Adipose tissue (tissue), 3 donors: Measurements from ENCODE around the gene CXCL12. TPM values are rescaled to one million over a fixed set of nuclear protein-coding genes. Genes with fewer than 3 reads are reported as not detected.

ENCODE experiments used
- H3K27ac ChIP-seq: one replicate; pipeline ENCODE4 v1.5.1; 2013; ENCODE audit warnings: low read depth, low read length
- WGBS, 3 donors: extraction: QIAGEN DNeasy Blood & Tissue Kit; methylation state at CpG; one replicate each; pipeline ENCODE4 v1.1.7; 2013; 5-methylcytosine and 5-hydroxymethylcytosine counted together
- polyA plus RNA-seq, 3 donors: library from polyadenylated mRNA; stranded (reverse); fragments of 200-250 nt; gene quantifications; one replicate each; pipeline ENCODE4 v1.2.3, GENCODE V29; 2013
- donor health status: healthy with polysubstance abuse.
- donor health status: Bipolar disorder and iron deficiency.
- donor health status: healthy.

Gene CXCL12
- polyA plus RNA-seq, 3 donors, result 33.2 to 306 (median 208) TPM

DNA sequence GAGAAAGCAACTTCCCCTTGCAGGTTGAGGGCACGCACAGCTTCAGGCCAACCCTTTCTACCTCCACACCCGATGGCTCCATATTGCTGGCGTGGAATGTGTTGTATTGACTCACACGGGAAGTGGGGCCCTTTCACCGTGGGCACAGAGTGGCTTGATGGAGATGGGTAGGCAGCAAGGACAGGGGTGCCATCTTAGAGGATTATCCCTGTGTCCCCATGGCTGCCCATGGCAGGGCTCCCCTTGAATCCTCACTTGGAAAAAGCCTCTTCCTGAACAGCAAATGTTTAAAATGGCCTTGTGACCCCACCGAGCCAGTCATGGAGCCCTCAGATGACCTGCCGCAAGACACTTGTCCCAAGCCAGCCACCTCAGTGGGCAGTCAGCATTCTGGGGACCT lies 31.2 kb downstream of the CXCL12 start:
- H3K27ac ChIP-seq, result no peak overlapping the region
- 88 to 94% (median 93%) methylated on average over 7 of the region's 7 CpGs for WGBS, 3 donors

DNA sequence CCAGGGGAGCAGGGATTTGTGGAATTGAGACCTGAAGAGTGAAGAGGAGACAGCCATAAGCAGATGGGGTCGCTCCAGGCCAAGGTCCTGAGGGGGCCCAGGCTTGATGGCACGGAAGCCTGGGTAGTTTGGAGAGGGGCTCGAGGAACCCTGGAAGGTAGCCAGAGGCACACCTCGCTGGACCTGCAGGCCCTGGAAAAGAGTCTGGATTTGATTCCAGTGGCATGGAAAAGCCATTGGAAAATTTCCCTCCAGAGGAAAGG lies 31.8 kb downstream of the CXCL12 start:
- WGBS, 3 donors, result 41 to 94% (median 94%) methylated on average over 4 of the region's 4 CpGs
- H3K27ac ChIP-seq, result no peak overlapping the region

DNA sequence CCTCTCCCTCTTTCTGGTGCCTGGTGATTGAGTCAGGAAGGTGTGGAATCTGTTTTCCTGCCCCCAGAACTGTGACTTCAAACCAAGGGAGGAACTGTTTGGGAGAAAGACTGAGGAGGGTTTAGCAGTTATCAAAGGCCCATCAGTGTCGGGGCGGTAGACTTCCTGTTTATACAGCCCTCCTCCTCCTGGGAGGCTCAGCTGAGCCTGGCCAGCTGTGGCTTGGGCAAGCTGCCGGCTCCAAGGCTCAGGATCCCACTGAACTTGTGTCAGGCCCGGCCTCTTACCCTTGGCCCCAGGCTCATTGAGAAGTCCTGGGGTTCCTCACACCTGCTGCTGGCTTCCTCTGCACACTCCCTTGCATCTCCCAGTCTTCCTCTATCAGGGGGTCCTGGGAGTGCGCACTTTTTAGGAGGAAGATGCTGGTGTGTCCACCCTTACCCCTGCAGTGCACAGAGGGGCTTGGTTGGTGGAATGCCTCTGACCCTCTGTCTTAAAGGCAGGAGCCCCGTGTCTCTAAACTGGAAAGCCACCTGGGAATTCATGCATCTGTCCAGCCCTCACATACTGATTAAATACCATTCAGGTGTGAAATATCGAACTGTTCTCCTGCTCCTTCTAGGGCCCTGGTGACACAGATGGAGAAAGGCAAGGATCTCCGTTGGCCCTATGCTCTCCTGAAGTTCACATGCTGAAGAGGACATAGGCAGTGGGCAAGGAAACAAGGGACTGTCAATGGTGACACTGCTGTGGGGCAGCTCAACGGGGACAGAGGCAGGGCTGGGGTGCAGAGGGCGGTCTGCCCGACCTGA lies 32.4 kb downstream of the CXCL12 start:
- 37 to 60% (median 57%) methylated on average over 11 of the region's 11 CpGs for WGBS, 3 donors
- no peak overlapping the region for H3K27ac ChIP-seq

DNA sequence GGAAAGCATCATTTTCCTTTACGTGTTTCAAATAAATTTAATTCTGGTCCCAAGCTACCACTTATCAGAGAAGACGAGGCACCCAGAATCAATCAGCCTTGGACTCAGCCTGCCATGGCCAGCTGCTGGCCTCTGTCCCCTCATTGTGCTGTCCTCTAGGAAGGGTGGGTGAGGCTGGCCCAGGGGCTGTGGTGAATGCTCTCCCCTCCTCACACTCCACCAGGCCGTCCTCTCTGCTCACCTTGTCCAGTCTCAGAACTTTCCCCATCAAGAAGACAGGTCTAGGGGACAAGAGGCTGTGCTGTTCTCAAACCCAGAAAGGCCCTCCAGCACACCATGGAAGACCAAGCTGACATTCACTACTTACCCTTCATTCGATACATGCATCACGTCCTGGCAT lies 36.4 kb downstream of the CXCL12 start:
- H3K27ac ChIP-seq, result no peak overlapping the region
- WGBS, 3 donors, result 87 to 95% (median 94%) methylated on average over 5 of the region's 5 CpGs

DNA sequence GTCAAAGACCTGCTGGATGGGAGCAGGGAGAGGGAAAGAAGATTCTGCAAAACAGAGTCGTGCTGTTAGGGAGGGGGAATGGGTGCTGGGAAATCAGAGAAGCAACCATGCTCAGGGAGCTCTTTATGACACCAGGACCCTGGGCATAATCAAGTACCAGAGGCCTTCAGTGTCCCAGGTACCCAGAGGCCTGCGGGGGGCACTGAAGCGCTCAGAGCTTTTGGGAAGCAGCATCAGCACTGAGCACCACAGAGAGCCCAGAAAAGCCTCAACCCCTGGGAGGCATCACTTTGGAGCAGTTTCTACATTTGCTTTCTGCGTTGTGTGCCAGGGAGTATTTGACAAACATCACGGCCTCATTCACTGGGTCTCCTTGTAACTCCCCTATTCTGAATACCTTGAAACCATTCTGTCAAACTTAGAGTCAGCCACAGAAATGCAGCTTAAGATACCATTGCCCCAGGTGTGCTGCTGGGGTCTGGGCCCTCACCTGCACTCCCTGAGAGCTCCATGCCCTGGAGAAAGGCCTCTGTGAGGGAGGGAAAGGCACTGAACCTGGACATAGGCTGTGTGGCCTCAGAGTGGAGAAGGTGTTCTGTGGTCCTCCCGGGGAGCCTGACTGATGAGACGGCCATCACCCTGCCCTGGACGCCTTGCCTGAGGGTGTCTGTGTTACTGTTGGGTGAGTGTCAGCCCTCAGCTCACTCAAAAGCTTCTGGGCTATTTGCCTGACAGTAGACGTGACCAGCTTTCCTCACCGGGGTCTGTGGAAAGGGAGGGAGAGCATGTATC lies 37.1 kb downstream of the CXCL12 start:
- WGBS, 3 donors, result 89 to 90% (median 90%) methylated on average over 10 of the region's 10 CpGs
- H3K27ac ChIP-seq, result no peak overlapping the region

DNA sequence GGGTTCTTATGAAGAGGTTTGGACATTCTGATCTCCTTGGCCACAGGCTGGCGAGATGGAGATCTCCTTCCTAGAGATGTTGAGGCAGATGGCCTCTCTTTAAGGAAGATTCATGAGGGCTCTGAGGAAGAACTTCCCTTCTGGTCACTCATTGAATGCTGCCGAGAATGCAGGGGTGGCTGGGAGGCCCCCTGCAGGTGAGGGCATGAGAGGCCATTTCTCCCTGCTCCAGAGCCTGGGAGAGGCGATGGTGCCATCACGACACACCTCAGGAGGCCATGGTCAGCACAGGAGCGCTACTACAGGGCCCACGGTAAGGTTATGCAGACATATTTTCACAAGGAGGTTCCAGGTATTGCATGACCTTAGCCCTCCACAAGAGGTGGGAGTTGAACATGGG lies 40.2 kb downstream of the CXCL12 start:
- WGBS, 3 donors, result 75 to 83% (median 78%) methylated on average over 6 of the region's 6 CpGs
- no peak overlapping the region for H3K27ac ChIP-seq

DNA sequence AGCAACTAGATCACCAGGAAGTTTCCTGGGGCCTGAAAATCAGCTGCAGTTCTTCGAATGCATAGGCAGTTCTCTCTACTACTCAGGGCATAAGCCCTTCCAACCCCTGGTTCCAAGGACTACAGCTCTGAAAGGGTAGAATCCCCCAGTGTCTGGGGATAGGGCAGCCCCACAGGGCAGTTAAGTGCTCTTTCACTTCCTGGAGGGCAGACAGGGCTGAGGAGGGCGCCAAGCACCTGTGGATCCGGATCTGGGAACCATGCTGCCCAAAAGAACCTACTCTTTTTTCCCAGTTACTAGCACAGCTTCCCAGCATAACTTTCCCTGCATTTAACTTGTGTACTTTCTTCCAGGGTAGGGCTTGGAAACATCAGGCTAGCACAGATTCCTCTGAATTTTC lies 41.1 kb downstream of the CXCL12 start:
- H3K27ac ChIP-seq, result no peak overlapping the region
- WGBS, 3 donors, result 63 to 87% (median 76%) methylated on average over 3 of the region's 3 CpGs

DNA sequence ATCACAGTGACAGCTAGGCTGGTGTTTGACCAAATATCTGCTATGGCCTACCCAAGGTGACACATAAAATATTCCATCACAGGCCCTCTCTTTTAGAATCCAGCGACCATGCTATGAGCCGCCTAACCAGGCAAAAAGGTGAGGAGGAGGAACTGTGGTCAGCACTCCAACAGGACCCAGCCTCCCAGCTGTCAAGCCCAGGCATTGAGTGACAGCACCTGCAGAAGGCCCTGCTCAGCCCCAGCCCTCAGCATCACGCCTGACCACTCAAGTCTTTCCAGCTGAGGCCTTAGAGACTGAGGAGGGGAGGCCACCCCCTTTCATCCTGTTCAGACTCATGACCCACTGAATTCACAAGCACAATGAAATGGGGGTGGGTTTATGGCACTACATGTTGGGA lies 43.0 kb downstream of the CXCL12 start:
- H3K27ac ChIP-seq, result no peak overlapping the region

DNA sequence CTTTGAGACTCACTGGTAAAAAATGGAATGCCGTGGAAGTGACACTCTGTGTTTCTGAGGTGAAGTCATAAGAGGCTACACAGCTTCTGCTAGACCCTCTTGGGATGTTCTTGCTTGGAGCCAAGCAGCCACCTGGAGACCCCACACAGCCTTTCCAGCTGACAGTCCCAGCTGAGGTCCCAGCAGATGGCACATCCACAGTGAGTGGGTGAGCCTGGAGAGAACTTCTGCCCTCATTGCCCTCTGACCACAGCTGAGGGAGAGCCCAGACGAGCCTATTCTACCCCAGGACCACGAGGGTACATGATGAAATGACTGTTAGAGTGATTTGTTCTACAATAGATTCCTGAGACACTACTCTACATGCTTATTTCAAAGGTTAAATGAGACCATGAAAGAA lies 44.3 kb downstream of the CXCL12 start:
- WGBS, 3 donors, result 58 to 81% (median 73%) methylated on average over 3 of the region's 3 CpGs
- no peak overlapping the region for H3K27ac ChIP-seq

More for the DNA sequence above, 43.0 kb downstream of the CXCL12 start:
- WGBS, 3 donors, result 90 to 97% (median 96%) methylated on average over 3 of the region's 3 CpGs

DNA sequence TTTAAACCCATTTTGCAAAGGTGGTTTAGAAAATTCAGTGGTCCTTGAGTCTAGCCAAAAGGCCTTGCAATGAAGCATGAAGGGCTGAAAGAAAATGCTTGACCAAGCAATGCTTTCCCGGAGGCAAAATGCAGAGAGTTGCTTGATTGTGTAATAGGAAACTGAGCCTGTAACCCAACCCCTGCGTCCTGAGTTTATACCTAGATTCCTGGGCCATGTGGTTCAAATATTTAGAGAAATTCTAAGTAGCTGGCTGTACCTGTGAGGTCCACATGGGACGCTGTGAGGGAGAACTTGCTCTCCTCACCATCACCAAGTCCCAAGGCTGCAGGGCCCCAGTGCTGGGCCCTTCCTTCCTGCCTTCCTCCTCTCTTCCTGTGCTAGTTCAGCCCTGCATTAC lies 45.7 kb downstream of the CXCL12 start:
- WGBS, 3 donors, result 64 to 83% (median 82%) methylated on average over 3 of the region's 3 CpGs
- no peak overlapping the region for H3K27ac ChIP-seq

DNA sequence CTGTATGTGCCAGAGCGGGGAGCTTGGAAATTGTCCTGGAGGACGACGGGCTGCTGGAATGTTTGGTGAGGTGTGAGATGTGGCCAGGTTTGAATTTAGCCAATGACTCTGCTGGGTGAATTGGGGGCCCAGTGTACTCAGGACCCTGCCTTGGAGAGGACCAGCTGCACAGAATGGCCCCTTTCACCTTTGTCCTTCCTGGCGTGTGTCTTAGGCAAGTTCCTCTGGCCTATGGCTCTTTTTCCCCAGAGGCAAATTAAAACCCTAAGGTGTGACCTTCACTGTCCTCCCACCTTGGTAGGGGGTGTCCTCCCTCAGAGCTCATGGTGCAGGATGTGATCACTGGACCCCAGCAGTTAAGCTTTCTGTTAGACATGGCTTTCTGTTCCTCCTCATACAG lies 47.8 kb downstream of the CXCL12 start:
- no peak overlapping the region for H3K27ac ChIP-seq
- WGBS, 3 donors, result 92 to 98% (median 93%) methylated on average over 4 of the region's 4 CpGs

DNA sequence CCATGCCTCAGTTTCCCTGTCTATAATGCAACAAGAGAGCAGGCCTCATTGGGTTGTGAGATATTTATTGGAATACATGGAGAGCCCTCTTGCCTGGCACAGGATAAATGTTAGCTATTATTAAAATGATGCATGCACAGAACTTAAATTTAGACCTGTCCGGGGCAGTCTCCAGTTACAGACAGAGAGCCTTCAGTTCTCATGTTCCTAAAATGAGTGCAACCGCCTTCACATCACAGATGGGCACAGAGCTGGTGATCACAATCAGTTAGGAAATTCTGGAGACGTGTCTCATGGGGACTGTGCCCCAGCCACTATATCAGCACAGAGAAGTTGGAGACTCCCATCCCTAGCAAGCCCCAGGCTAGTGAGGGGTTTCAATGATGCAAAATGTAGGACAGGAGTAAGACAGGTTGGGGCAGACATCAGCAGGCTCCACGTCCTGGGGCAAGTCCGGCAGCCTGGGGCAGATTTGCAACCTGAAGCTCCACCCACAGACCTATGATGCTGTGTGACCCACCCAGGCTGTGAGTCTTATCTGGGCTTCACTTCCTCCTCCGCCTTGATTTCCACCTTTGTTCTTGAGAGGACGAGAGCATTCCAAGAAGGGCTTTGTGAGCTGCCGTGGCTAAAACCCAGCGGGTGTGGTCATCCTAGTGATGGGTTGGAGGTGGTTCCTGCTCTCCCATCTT lies 49.4 kb downstream of the CXCL12 start:
- WGBS, 3 donors, result 79 to 84% (median 82%) methylated on average over 9 of the region's 9 CpGs
- H3K27ac ChIP-seq, result no peak overlapping the region

DNA sequence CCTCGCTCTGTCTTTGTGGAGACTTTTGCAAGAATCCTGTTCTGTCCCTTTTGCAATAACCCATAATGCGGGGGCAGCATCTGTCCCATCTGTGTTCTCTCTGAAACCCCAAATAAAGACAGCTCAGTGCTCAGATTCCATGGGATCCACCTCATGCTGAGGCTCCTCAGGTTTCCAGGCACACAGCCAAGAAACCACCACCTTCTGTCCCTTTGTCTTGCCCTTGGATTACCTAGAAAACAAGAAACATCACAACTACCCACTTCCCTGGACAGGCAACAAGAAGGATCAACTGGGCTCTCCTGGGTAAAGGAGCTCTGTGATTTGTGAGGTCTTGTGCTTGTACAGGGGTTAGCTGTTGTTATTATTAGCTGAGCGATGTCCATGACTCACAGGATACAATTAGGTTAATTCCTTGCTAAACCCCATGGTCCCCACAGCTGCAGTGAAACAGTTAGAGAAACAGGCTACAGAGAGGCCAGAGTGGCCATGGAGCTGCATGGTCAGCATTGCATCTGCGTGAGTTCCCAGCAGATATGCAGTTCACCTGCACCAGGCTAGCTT lies 50.2 kb downstream of the CXCL12 start:
- 81 to 87% (median 82%) methylated on average over 4 of the region's 4 CpGs for WGBS, 3 donors
- no peak overlapping the region for H3K27ac ChIP-seq

DNA sequence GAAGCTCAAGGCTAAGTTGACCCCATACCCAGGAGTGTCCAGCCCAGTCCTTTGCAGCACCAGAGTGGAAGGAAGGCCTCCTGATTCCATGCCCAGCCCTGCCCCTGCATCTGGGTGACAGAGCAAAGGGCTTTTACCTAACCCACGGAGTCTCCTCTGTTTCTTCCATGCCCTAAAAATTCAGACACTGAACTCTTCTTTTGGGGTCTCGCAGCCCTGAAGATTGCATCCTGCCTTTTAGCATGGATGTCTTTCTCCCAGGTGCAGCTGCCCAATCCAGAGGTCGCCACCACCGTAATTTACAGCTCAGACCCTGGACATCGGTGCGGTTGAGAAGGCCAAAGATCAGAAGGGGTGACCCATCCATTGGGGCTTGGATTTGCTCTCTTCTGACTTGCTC lies 50.8 kb downstream of the CXCL12 start:
- H3K27ac ChIP-seq, result no peak overlapping the region
- 92 to 96% (median 94%) methylated on average over 6 of the region's 6 CpGs for WGBS, 3 donors

DNA sequence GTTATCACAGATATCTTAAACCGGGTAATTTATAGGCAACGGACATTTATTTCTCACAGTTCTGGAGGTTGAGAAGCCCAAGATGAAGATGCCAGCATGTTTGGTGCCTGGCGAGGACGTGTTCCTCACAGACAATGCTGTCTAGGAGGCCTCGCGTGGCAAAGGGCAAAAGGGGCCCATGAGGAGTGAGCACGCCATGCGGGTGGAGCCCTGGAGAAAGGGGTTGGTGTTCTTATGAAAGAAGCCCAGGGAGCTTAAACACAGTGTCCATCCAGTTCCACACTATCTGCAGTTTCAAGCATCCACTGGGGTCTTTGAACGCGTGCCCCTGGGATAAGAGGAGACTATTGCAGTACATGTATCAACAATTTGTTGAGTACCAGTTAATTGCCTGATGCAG lies 51.4 kb downstream of the CXCL12 start:
- H3K27ac ChIP-seq, result no peak overlapping the region
- 95 to 97% (median 96%) methylated on average over 10 of the region's 10 CpGs for WGBS, 3 donors

DNA sequence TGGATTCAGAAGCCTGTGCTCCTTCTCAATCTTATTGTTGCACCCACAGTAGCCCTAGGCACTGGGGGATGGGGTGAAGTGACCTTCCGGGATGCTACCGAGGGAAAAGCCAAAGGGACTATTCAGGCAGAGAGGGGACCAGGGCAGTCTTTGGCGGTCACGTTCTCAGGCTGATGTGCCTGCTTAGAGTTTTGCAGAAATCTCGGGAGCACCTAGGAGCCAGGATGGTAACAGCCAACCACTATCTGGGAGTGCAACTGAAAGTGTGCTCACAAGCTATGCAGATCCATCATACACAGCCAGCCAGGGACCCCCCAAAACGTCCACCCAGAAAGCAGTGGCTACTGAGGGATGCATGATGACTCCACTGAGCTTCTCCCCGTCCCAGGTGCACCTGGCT lies 52.4 kb downstream of the CXCL12 start:
- no peak overlapping the region for H3K27ac ChIP-seq
- 66 to 81% (median 71%) methylated on average over 7 of the region's 7 CpGs for WGBS, 3 donors

DNA sequence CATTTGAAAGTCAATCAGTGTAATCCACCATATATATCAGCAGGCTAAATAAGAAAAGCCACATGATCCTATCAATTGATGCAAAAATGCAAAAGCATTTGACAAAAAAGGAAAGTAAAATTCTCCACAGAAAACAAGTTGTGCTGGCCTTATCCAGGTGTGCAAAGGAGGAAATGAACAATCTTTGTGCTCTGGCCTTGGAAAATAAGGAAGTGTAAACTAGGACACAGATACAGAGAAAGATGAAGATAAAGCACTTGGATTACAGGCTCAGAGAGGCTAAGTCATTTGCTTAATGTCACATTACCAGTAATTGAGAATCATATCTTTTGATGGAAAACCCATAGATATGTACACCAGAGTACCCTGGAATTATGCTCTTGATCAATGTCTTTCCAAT lies 54.5 kb downstream of the CXCL12 start:
- H3K27ac ChIP-seq, result no peak overlapping the region

DNA sequence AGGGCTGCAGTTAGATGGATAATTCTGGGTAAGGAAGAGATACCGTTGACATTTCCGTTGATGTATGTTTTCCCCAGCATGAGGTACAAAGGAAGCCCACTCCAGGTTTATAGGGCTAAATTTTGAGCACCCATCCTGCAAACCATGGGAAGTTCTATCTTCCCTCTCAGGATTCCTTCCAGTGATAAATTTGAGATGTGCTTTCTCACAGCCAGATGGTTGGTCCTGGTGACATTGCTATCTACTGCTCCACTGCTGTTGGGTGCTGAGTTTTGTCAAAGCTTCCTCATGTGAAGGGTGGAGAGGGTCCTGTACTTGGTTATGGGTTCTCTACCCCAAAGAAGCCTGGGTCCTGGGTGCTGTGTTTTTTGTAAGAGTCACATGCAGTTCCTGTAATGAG lies 57.4 kb downstream of the CXCL12 start:
- WGBS, 3 donors, result 89 to 97% (median 92%) methylated on average over 2 of the region's 2 CpGs
- H3K27ac ChIP-seq, result no peak overlapping the region
